HL-60 (cell line): Measurements from ENCODE around the gene SLC25A1.

Experiments
- DNase-seq, 2 experiments: peaks; one replicate each; pipeline ENCODE4 v3.0.0-alpha.2; 2010 to 2020; ENCODE audit warnings: low read depth in 1 of 2, low spot score in 1 of 2
- H3K27ac ChIP-seq: fragments of 250-450 bp; sonication (Bioruptor Pico); replicated peaks from 2 replicates; pipeline ENCODE4 v1.5.1; 2020; ENCODE audit warnings: mild to moderate bottlenecking, moderate library complexity
- H3K27me3 ChIP-seq: fragments of 250-450 bp; sonication (Bioruptor Pico); 2 replicates; pipeline ENCODE4 v1.5.1; 2021; ENCODE audit warnings: mild to moderate bottlenecking, moderate library complexity; ENCODE audit not compliant: insufficient read depth, poor library complexity, severe bottlenecking
- H3K4me3 ChIP-seq: replicated peaks from 2 replicates; pipeline ENCODE4 v1.5.1; 2011; ENCODE audit warnings: mild to moderate bottlenecking, control low read depth, low read length; ENCODE audit not compliant: insufficient read depth
- CTCF ChIP-seq: IDR thresholded peaks from one replicate; pipeline ENCODE4 v1.5.1; 2011; ENCODE audit warnings: low read length, control low read depth, inconsistent platforms; ENCODE audit not compliant: insufficient read depth
- GABPA ChIP-seq: IDR thresholded peaks from 2 replicates; pipeline ENCODE4 v1.6.1; 2012; ENCODE audit warnings: low read depth
- POLR2AphosphoS5 ChIP-seq: IDR thresholded peaks from 2 replicates; pipeline ENCODE4 v1.6.1; 2012; ENCODE audit warnings: low read depth
- REST ChIP-seq: IDR thresholded peaks from 2 replicates; pipeline ENCODE4 v1.6.1; 2012; ENCODE audit warnings: low read depth; ENCODE audit not compliant: insufficient replicate concordance
- SPI1 ChIP-seq: IDR thresholded peaks from 2 replicates; pipeline ENCODE4 v1.6.1; 2012; ENCODE audit warnings: low read depth, mild to moderate bottlenecking, borderline replicate concordance

Gene SLC25A1

DNA sequence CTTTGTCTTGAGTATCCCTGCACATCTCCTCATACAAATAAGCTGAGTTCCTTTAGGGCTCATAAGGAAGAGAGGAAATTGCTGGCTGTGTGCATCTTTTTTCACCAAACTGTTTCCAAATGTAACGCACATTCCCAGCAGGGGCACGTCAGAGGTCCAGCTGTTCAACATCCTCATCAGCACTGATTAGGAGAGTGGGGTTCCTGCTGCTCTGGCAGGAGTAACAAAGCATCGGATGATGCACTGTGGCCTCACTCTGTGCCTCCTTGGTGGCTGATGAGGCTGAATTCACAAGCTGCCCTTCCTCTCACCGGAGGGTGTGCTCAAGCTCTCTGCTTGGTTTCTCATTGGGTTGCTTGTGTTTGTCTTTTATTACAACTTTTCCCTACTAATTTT lies 35.5 kb upstream of the SLC25A1 start:
- Histone ChIP-seq H3K4me3 (no peak overlapping the region), H3K27me3 (no peaks in the 10 kb centered on the region), H3K27ac (no peak overlapping the region)
- no peak for DNase-seq
- TF ChIP-seq GABPA (no peak), POLR2AphosphoS5 (no peak), CTCF (no peak), SPI1 (no peak), REST (no peak)

GRCh38 chr22:19213442-19214077 lies 35.0 kb upstream of the SLC25A1 start:
- H3K27ac ChIP-seq = no peak overlapping the region
- TF ChIP-seq POLR2AphosphoS5 (no peak), GABPA (no peak), CTCF (no peak), REST (no peak), SPI1 (no peak)
- H3K27me3 ChIP-seq = no peaks in the 10 kb centered on the region
- no peak for DNase-seq
- H3K4me3 ChIP-seq = no peak overlapping the region

DNA sequence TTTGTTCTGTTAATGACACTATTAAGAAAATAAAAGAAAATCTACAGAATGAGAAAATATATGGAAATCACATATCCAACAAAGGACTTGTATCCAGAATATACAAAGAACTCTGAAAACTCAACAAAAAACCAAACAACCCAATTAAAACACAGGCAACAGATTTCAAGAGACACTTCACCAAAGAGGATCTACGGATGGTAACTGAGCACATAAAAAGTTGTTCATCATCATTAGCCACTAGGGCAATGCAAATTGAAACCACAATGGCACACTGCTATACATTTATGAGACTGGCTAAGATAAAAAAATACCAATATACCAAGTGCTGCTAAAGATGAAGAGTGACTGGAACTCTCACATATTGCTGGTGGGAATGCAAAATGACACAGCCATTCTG lies 34.5 kb upstream of the SLC25A1 start:
- TF ChIP-seq POLR2AphosphoS5 = no peak
- no peak for TF ChIP-seq CTCF
- no peak for TF ChIP-seq REST
- no peak for TF ChIP-seq SPI1
- no peak for TF ChIP-seq GABPA
- no peak for DNase-seq
- H3K27me3 ChIP-seq = no peaks in the 10 kb centered on the region
- no peak overlapping the region for H3K4me3 ChIP-seq
- H3K27ac ChIP-seq = no peak overlapping the region
